NCI-H524 (cell line): ENCODE results near the gene LSM14B.

Experiments used
- DNase-seq, 2 experiments: peaks; one replicate each; lab custom pipeline; 2025; lab: John Stamatoyannopoulos, UW

Gene LSM14B

GRCh38 chr20:62163986-62164762 is 41.9 kb downstream of the LSM14B start:
- DNase-seq, result no peak

GRCh38 chr20:62164879-62165761 is 42.8 kb downstream of the LSM14B start:
- no peak for DNase-seq

- DNase-seq, result no peak
Observed at GRCh38 chr20:62165762-62166399, 43.6 kb downstream of the LSM14B start.

- DNase-seq, result no peak
Observed at GRCh38 chr20:62167474-62167873, 45.2 kb downstream of the LSM14B start.

- peak; percentile 90 to 96 for DNase-seq
Observed at GRCh38 chr20:62168061-62168460, 45.8 kb downstream of the LSM14B start.

- no peak for DNase-seq
Observed at GRCh38 chr20:62168890-62169435, 46.7 kb downstream of the LSM14B start.

GRCh38 chr20:62170536-62170935 is 48.3 kb downstream of the LSM14B start:
- DNase-seq, result no peak

- no peak for DNase-seq
Observed at GRCh38 chr20:62171245-62171644, 49.0 kb downstream of the LSM14B start.

- DNase-seq, result no peak
Observed at GRCh38 chr20:62172666-62173065, 50.4 kb downstream of the LSM14B start.

GRCh38 chr20:62174021-62174804 is 51.9 kb downstream of the LSM14B start:
- no peak for DNase-seq

GRCh38 chr20:62174870-62175624 is 52.8 kb downstream of the LSM14B start:
- no peak for DNase-seq

GRCh38 chr20:62175711-62176110 is 53.4 kb downstream of the LSM14B start:
- no peak for DNase-seq

- DNase-seq, result no peak
Observed at GRCh38 chr20:62176866-62177265, 54.6 kb downstream of the LSM14B start.

- DNase-seq, result no peak
Observed at GRCh38 chr20:62177307-62177706, 55.0 kb downstream of the LSM14B start.

GRCh38 chr20:62178316-62179161 is 56.3 kb downstream of the LSM14B start:
- no peak for DNase-seq

GRCh38 chr20:62179162-62179504 is 56.9 kb downstream of the LSM14B start:
- no peak for DNase-seq

- no peak for DNase-seq
Observed at GRCh38 chr20:62181808-62182207, 59.5 kb downstream of the LSM14B start.

GRCh38 chr20:62182469-62183425 is 60.5 kb downstream of the LSM14B start, which contains the start of gene MTG2:
TSS of gene MTG2 (plus strand) at chr20:62183028. CDS start at chr20:62193421, 10,393 bp downstream.
- DNase-seq, result peak; percentile 86 to 95
